Prostate gland (tissue), 2 donors: ENCODE measurements around the gene BMP2K.

Experiments
- POLR2A ChIP-seq: fragments of 450-650 bp; IDR thresholded peaks from one replicate; pipeline ENCODE4 v1.6.1; 2016; ENCODE audit warnings: antibody characterized with exemption, mild to moderate bottlenecking
- TF ChIP-seq, protein P1 (sequence below), 4 experiments: fragments of 200-600 bp in 2 of 4; fragments of 450-650 bp in 2 of 4; sonication (generic) in 2 of 4; IDR thresholded peaks; 1 replicate in 3 of 4; 2 replicates in 1 of 4; pipeline ENCODE4 v1.5.1; 2016 to 2019; ENCODE audit warnings: antibody characterized with exemption in 4 of 4, mild to moderate bottlenecking in 2 of 4, moderate library complexity in 2 of 4

DNA sequence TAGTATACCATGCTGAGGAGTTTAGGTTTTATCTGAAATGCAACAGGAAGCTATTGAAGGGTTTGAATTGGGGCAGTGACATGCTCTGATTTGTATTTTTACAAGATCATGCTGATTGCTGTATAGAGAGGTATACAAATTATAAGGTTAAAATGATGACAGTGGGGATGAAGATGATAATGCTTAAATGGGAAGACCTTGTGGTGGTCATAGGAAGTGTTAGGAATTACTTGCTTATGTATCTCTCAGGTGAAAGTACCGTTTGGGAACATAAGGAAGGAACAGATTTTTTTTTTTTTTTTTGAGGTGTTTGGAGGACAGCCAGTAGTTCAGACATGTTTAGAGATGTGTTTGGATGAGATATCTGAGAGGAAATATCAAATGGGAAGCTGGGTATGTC lies 5.0 kb downstream of the BMP2K start:
- TF ChIP-seq POLR2A = no peak
- TF ChIP-seq, protein P1, sequence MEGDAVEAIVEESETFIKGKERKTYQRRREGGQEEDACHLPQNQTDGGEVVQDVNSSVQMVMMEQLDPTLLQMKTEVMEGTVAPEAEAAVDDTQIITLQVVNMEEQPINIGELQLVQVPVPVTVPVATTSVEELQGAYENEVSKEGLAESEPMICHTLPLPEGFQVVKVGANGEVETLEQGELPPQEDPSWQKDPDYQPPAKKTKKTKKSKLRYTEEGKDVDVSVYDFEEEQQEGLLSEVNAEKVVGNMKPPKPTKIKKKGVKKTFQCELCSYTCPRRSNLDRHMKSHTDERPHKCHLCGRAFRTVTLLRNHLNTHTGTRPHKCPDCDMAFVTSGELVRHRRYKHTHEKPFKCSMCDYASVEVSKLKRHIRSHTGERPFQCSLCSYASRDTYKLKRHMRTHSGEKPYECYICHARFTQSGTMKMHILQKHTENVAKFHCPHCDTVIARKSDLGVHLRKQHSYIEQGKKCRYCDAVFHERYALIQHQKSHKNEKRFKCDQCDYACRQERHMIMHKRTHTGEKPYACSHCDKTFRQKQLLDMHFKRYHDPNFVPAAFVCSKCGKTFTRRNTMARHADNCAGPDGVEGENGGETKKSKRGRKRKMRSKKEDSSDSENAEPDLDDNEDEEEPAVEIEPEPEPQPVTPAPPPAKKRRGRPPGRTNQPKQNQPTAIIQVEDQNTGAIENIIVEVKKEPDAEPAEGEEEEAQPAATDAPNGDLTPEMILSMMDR (IDR thresholded peaks at IDR 0.05) = no peak
